ENCODE results near the gene LAMB1.

The LAMB1 gene

GRCh38 chr7:107978815-107979408 lies 24.0 kb downstream of the LAMB1 start:
- no peak overlapping the region for H3K4me3 ChIP-seq (ENCODE audit: low read depth in 1 of 2, low read length in 2 of 2)
- H3K36me3 ChIP-seq (ENCODE audit: control insufficient read depth in 1 of 2, insufficient read depth in 2 of 2, low read length in 2 of 2) = peaks cover 40 to 48% of the 10 kb centered on the region in 2 donors
- H3K4me1 ChIP-seq (ENCODE audit: control insufficient read depth in 1 of 2, insufficient read depth in 2 of 2, low read length in 2 of 2) = peaks cover 0 to 35% of the 10 kb centered on the region in 2 donors
- H3K9me3 ChIP-seq (ENCODE audit: control insufficient read depth in 1 of 2, low read length in 2 of 2) = no peaks in the 10 kb centered on the region
- H3K27ac ChIP-seq (ENCODE audit: low read length) = no peak overlapping the region
- H3K27me3 ChIP-seq (ENCODE audit: low read depth, low read length) = no peaks in the 10 kb centered on the region

- no peak overlapping the region for H3K27ac ChIP-seq (ENCODE audit: low read length)
- no peaks in the 10 kb centered on the region for H3K27me3 ChIP-seq (ENCODE audit: low read depth, low read length)
- H3K4me1 ChIP-seq (ENCODE audit: control insufficient read depth in 1 of 2, insufficient read depth in 2 of 2, low read length in 2 of 2) = peaks cover 0 to 22% of the 10 kb centered on the region in 2 donors
- peaks cover 40 to 46% of the 10 kb centered on the region in 2 donors for H3K36me3 ChIP-seq (ENCODE audit: control insufficient read depth in 1 of 2, insufficient read depth in 2 of 2, low read length in 2 of 2)
- H3K4me3 ChIP-seq (ENCODE audit: low read depth in 1 of 2, low read length in 2 of 2) = no peak overlapping the region
- no peaks in the 10 kb centered on the region for H3K9me3 ChIP-seq (ENCODE audit: control insufficient read depth in 1 of 2, low read length in 2 of 2)
Observed at GRCh38 chr7:107977048-107977447, 25.9 kb downstream of the LAMB1 start.

GRCh38 chr7:107976620-107977019 lies 26.3 kb downstream of the LAMB1 start:
- Histone ChIP-seq H3K36me3 (ENCODE audit: control insufficient read depth in 1 of 2, insufficient read depth in 2 of 2, low read length in 2 of 2) (peaks cover 44 to 46% of the 10 kb centered on the region in 2 donors), H3K4me1 (ENCODE audit: control insufficient read depth in 1 of 2, insufficient read depth in 2 of 2, low read length in 2 of 2) (peaks cover 0 to 18% of the 10 kb centered on the region in 2 donors), H3K4me3 (ENCODE audit: low read depth in 1 of 2, low read length in 2 of 2) (no peak overlapping the region), H3K9me3 (ENCODE audit: control insufficient read depth in 1 of 2, low read length in 2 of 2) (no peaks in the 10 kb centered on the region), H3K27me3 (ENCODE audit: low read depth, low read length) (no peaks in the 10 kb centered on the region), H3K27ac (ENCODE audit: low read length) (no peak overlapping the region)

GRCh38 chr7:107975394-107976013 lies 27.5 kb downstream of the LAMB1 start:
- Histone ChIP-seq H3K27ac (ENCODE audit: low read length) (no peak overlapping the region), H3K27me3 (ENCODE audit: low read depth, low read length) (no peaks in the 10 kb centered on the region), H3K4me1 (ENCODE audit: control insufficient read depth in 1 of 2, insufficient read depth in 2 of 2, low read length in 2 of 2) (peaks cover 0 to 13% of the 10 kb centered on the region in 2 donors), H3K4me3 (ENCODE audit: low read depth in 1 of 2, low read length in 2 of 2) (no peak overlapping the region), H3K9me3 (ENCODE audit: control insufficient read depth in 1 of 2, low read length in 2 of 2) (no peaks in the 10 kb centered on the region), H3K36me3 (ENCODE audit: control insufficient read depth in 1 of 2, insufficient read depth in 2 of 2, low read length in 2 of 2) (peaks cover 44 to 49% of the 10 kb centered on the region in 2 donors)

- Histone ChIP-seq H3K27ac (ENCODE audit: low read length) (no peak overlapping the region), H3K27me3 (ENCODE audit: low read depth, low read length) (no peaks in the 10 kb centered on the region), H3K4me3 (ENCODE audit: low read depth in 1 of 2, low read length in 2 of 2) (no peak overlapping the region), H3K4me1 (ENCODE audit: control insufficient read depth in 1 of 2, insufficient read depth in 2 of 2, low read length in 2 of 2) (peaks cover 0 to 18% of the 10 kb centered on the region in 2 donors), H3K36me3 (ENCODE audit: control insufficient read depth in 1 of 2, insufficient read depth in 2 of 2, low read length in 2 of 2) (peaks cover 35 to 49% of the 10 kb centered on the region in 2 donors), H3K9me3 (ENCODE audit: control insufficient read depth in 1 of 2, low read length in 2 of 2) (no peaks in the 10 kb centered on the region)
Observed at GRCh38 chr7:107973861-107974260, 29.1 kb downstream of the LAMB1 start.

GRCh38 chr7:107972941-107973376 lies 30.0 kb downstream of the LAMB1 start:
- no peak overlapping the region for H3K27ac ChIP-seq (ENCODE audit: low read length)
- no peaks in the 10 kb centered on the region for H3K9me3 ChIP-seq (ENCODE audit: control insufficient read depth in 1 of 2, low read length in 2 of 2)
- H3K4me1 ChIP-seq (ENCODE audit: control insufficient read depth in 1 of 2, insufficient read depth in 2 of 2, low read length in 2 of 2) = peaks cover 0 to 18% of the 10 kb centered on the region in 2 donors
- H3K4me3 ChIP-seq (ENCODE audit: low read depth in 1 of 2, low read length in 2 of 2) = no peak overlapping the region
- H3K27me3 ChIP-seq (ENCODE audit: low read depth, low read length) = no peaks in the 10 kb centered on the region
- peaks cover 38 to 50% of the 10 kb centered on the region in 2 donors for H3K36me3 ChIP-seq (ENCODE audit: control insufficient read depth in 1 of 2, insufficient read depth in 2 of 2, low read length in 2 of 2)

- H3K36me3 ChIP-seq (ENCODE audit: control insufficient read depth in 1 of 2, insufficient read depth in 2 of 2, low read length in 2 of 2) = peaks cover 32 to 41% of the 10 kb centered on the region in 2 donors
- H3K4me3 ChIP-seq (ENCODE audit: low read depth in 1 of 2, low read length in 2 of 2) = no peak overlapping the region
- no peaks in the 10 kb centered on the region for H3K27me3 ChIP-seq (ENCODE audit: low read depth, low read length)
- no peaks in the 10 kb centered on the region for H3K9me3 ChIP-seq (ENCODE audit: control insufficient read depth in 1 of 2, low read length in 2 of 2)
- peak overlapping the region; percentile 50 for H3K27ac ChIP-seq (ENCODE audit: low read length)
- H3K4me1 ChIP-seq (ENCODE audit: control insufficient read depth in 1 of 2, insufficient read depth in 2 of 2, low read length in 2 of 2) = peaks cover 0 to 10% of the 10 kb centered on the region in 2 donors
Observed at GRCh38 chr7:107972075-107972482, 30.9 kb downstream of the LAMB1 start.

- H3K36me3 ChIP-seq (ENCODE audit: control insufficient read depth in 1 of 2, insufficient read depth in 2 of 2, low read length in 2 of 2) = peaks cover 32 to 37% of the 10 kb centered on the region in 2 donors
- H3K27me3 ChIP-seq (ENCODE audit: low read depth, low read length) = no peaks in the 10 kb centered on the region
- peaks cover 0 to 9% of the 10 kb centered on the region in 2 donors for H3K4me1 ChIP-seq (ENCODE audit: control insufficient read depth in 1 of 2, insufficient read depth in 2 of 2, low read length in 2 of 2)
- H3K9me3 ChIP-seq (ENCODE audit: control insufficient read depth in 1 of 2, low read length in 2 of 2) = no peaks in the 10 kb centered on the region
- H3K27ac ChIP-seq (ENCODE audit: low read length) = peak overlapping the region; percentile 50
- H3K4me3 ChIP-seq (ENCODE audit: low read depth in 1 of 2, low read length in 2 of 2) = no peak overlapping the region
Observed at GRCh38 chr7:107971613-107972012, 31.3 kb downstream of the LAMB1 start.

GRCh38 chr7:107971100-107971499 lies 31.9 kb downstream of the LAMB1 start:
- Histone ChIP-seq H3K36me3 (ENCODE audit: control insufficient read depth in 1 of 2, insufficient read depth in 2 of 2, low read length in 2 of 2) (peaks cover 26 to 33% of the 10 kb centered on the region in 2 donors), H3K4me1 (ENCODE audit: control insufficient read depth in 1 of 2, insufficient read depth in 2 of 2, low read length in 2 of 2) (peaks cover 0 to 9% of the 10 kb centered on the region in 2 donors), H3K27me3 (ENCODE audit: low read depth, low read length) (no peaks in the 10 kb centered on the region), H3K9me3 (ENCODE audit: control insufficient read depth in 1 of 2, low read length in 2 of 2) (no peaks in the 10 kb centered on the region), H3K27ac (ENCODE audit: low read length) (peak overlapping the region; percentile 50), H3K4me3 (ENCODE audit: low read depth in 1 of 2, low read length in 2 of 2) (no peak overlapping the region)

GRCh38 chr7:107969856-107970255 lies 33.1 kb downstream of the LAMB1 start:
- Histone ChIP-seq H3K9me3 (ENCODE audit: control insufficient read depth in 1 of 2, low read length in 2 of 2) (no peaks in the 10 kb centered on the region), H3K27ac (ENCODE audit: low read length) (no peak overlapping the region), H3K36me3 (ENCODE audit: control insufficient read depth in 1 of 2, insufficient read depth in 2 of 2, low read length in 2 of 2) (peaks cover 16 to 25% of the 10 kb centered on the region in 2 donors), H3K4me1 (ENCODE audit: control insufficient read depth in 1 of 2, insufficient read depth in 2 of 2, low read length in 2 of 2) (peaks cover 0 to 9% of the 10 kb centered on the region in 2 donors), H3K27me3 (ENCODE audit: low read depth, low read length) (no peaks in the 10 kb centered on the region), H3K4me3 (ENCODE audit: low read depth in 1 of 2, low read length in 2 of 2) (no peak overlapping the region)

- Histone ChIP-seq H3K27ac (ENCODE audit: low read length) (no peak overlapping the region), H3K4me1 (ENCODE audit: control insufficient read depth in 1 of 2, insufficient read depth in 2 of 2, low read length in 2 of 2) (peaks cover 0 to 9% of the 10 kb centered on the region in 2 donors), H3K27me3 (ENCODE audit: low read depth, low read length) (no peaks in the 10 kb centered on the region), H3K9me3 (ENCODE audit: control insufficient read depth in 1 of 2, low read length in 2 of 2) (no peaks in the 10 kb centered on the region), H3K4me3 (ENCODE audit: low read depth in 1 of 2, low read length in 2 of 2) (no peak overlapping the region), H3K36me3 (ENCODE audit: control insufficient read depth in 1 of 2, insufficient read depth in 2 of 2, low read length in 2 of 2) (peaks cover 20 to 31% of the 10 kb centered on the region in 2 donors)
Observed at GRCh38 chr7:107968449-107968848, 34.5 kb downstream of the LAMB1 start.

Measured in muscle layer of duodenum (tissue), 2 donors.